H9 (cell line): ENCODE data around the gene LRPPRC. TPM values are rescaled to one million over a fixed set of nuclear protein-coding genes. Genes with fewer than 3 reads are reported as not detected.

Experiments used
- DNase-seq: peaks from one replicate; pipeline ENCODE4 v3.0.0-alpha.2; 2017
- H2AFZ ChIP-seq: one replicate; pipeline ENCODE4 v1.6.1; 2013; ENCODE audit warnings: mild to moderate bottlenecking, low read length, control low read depth, moderate library complexity
- H2AK5ac ChIP-seq: 2 replicates; pipeline ENCODE4 v1.6.1; 2013; ENCODE audit warnings: low read length, control low read depth, mixed read lengths; ENCODE audit not compliant: insufficient read length
- H2BK120ac ChIP-seq: one replicate; pipeline ENCODE4 v1.6.1; 2013; ENCODE audit warnings: low read depth, mild to moderate bottlenecking, low read length, control low read depth, inconsistent platforms; ENCODE audit not compliant: poor library complexity, severe bottlenecking
- H2BK12ac ChIP-seq: 2 replicates; pipeline ENCODE4 v1.6.1; 2013; ENCODE audit warnings: low read length, control low read depth, mixed read lengths, low read depth; ENCODE audit not compliant: insufficient read length
- H2BK15ac ChIP-seq: 2 replicates; pipeline ENCODE4 v1.6.1; 2013; ENCODE audit warnings: low read depth, low read length, control low read depth
- H2BK20ac ChIP-seq: one replicate; pipeline ENCODE4 v1.6.1; 2013; ENCODE audit warnings: low read depth, mild to moderate bottlenecking, low read length, control low read depth, inconsistent platforms; ENCODE audit not compliant: poor library complexity, severe bottlenecking
- H2BK5ac ChIP-seq: 2 replicates; pipeline ENCODE4 v1.6.1; 2013; ENCODE audit warnings: low read length, control low read depth, mixed read lengths; ENCODE audit not compliant: insufficient read length
- H3K14ac ChIP-seq: 2 replicates; pipeline ENCODE4 v1.6.1; 2013; ENCODE audit warnings: low read length, control low read depth; ENCODE audit not compliant: insufficient read depth
- H3K18ac ChIP-seq: 2 replicates; pipeline ENCODE4 v1.6.1; 2013; ENCODE audit warnings: low read depth, mild to moderate bottlenecking, mixed read lengths, low read length, control low read depth; ENCODE audit not compliant: insufficient read length
- H3K23ac ChIP-seq: 2 replicates; pipeline ENCODE4 v1.6.1; 2013; ENCODE audit warnings: low read length, control low read depth, mixed read lengths, low read depth; ENCODE audit not compliant: insufficient read length
- H3K23me2 ChIP-seq: 2 replicates; pipeline ENCODE4 v1.6.1; 2013; ENCODE audit warnings: low read depth, mild to moderate bottlenecking, mixed read lengths, low read length, control low read depth; ENCODE audit not compliant: insufficient read length, poor library complexity, severe bottlenecking
- H3K27ac ChIP-seq: 2 replicates; pipeline ENCODE4 v1.5.1; 2013; ENCODE audit warnings: low read length, control low read depth, mixed read lengths, low read depth; ENCODE audit not compliant: insufficient read length
- H3K27me3 ChIP-seq: 2 replicates; pipeline ENCODE4 v1.6.1; 2013; ENCODE audit warnings: low read length, control low read depth, inconsistent platforms; ENCODE audit not compliant: insufficient read depth
- H3K4ac ChIP-seq: 2 replicates; pipeline ENCODE4 v1.6.1; 2013; ENCODE audit warnings: low read depth, mild to moderate bottlenecking, control low read depth, inconsistent platforms, low read length, moderate library complexity
- H3K4me1 ChIP-seq: 2 replicates; pipeline ENCODE4 v1.6.1; 2013; ENCODE audit warnings: low read length, control low read depth, inconsistent platforms; ENCODE audit not compliant: insufficient read depth
- H3K4me2 ChIP-seq: 2 replicates; pipeline ENCODE4 v1.6.1; 2013; ENCODE audit warnings: low read length, control low read depth, mixed read lengths; ENCODE audit not compliant: insufficient read length, insufficient read depth
- H3K56ac ChIP-seq: 2 replicates; pipeline ENCODE4 v1.6.1; 2013; ENCODE audit warnings: low read depth, mild to moderate bottlenecking, mixed read lengths, low read length, control low read depth; ENCODE audit not compliant: insufficient read length
- H3K79me1 ChIP-seq: 2 replicates; pipeline ENCODE4 v1.6.1; 2013; ENCODE audit warnings: low read depth, mild to moderate bottlenecking, moderate library complexity, low read length, control low read depth, inconsistent platforms; ENCODE audit not compliant: insufficient read depth, poor library complexity, severe bottlenecking
- H3K79me2 ChIP-seq: 2 replicates; pipeline ENCODE4 v1.6.1; 2013; ENCODE audit warnings: low read length, control low read depth, inconsistent platforms; ENCODE audit not compliant: insufficient read depth
- H3K9ac ChIP-seq: 2 replicates; pipeline ENCODE4 v1.6.1; 2013; ENCODE audit warnings: low read length, control low read depth, mixed read lengths; ENCODE audit not compliant: insufficient read length; ENCODE audit errors: extremely low read depth
- H3K9me3 ChIP-seq: one replicate; pipeline ENCODE4 v1.6.1; 2013; ENCODE audit warnings: low read depth, low read length, inconsistent platforms; ENCODE audit not compliant: control insufficient read depth
- H3T11ph ChIP-seq: one replicate; pipeline ENCODE4 v1.6.1; 2013; ENCODE audit warnings: mild to moderate bottlenecking, low read length, control low read depth, inconsistent platforms
- H4K20me1 ChIP-seq: one replicate; pipeline ENCODE4 v1.6.1; 2013; ENCODE audit not compliant: control insufficient read depth, insufficient read length, insufficient read depth
- H4K5ac ChIP-seq: 2 replicates; pipeline ENCODE4 v1.6.1; 2013; ENCODE audit warnings: low read depth, mild to moderate bottlenecking, mixed read lengths, low read length, control low read depth; ENCODE audit not compliant: insufficient read length
- H4K8ac ChIP-seq: replicated peaks from 2 replicates; pipeline ENCODE4 v1.6.1; 2013; ENCODE audit warnings: low read length, control low read depth, mixed read lengths, low read depth; ENCODE audit not compliant: insufficient read length
- H4K91ac ChIP-seq: 2 replicates; pipeline ENCODE4 v1.6.1; 2013; ENCODE audit warnings: low read depth, mild to moderate bottlenecking, moderate library complexity, mixed read lengths, low read length, control low read depth; ENCODE audit not compliant: insufficient read length
- H3K27ac Mint-ChIP-seq, 3 experiments: 2 replicates in 2 of 3; 3 replicates in 1 of 3; pipeline ENCODE4 v1.8.0; 2020 to 2021; ENCODE audit warnings: mixed read lengths in 3 of 3, mild to moderate bottlenecking in 1 of 3, moderate library complexity in 1 of 3
- H3K27me3 Mint-ChIP-seq: 2 replicates; pipeline ENCODE4 v1.8.0; 2021; ENCODE audit warnings: low read depth, mild to moderate bottlenecking, moderate library complexity, mixed read lengths
- H3K36me3 Mint-ChIP-seq, 3 experiments: 2 replicates in 2 of 3; 3 replicates in 1 of 3; pipeline ENCODE4 v1.8.0; 2020 to 2021; ENCODE audit warnings: low read depth in 3 of 3, mixed read lengths in 3 of 3; ENCODE audit not compliant: insufficient read depth in 1 of 3
- H3K4me1 Mint-ChIP-seq, 2 experiments: 2 replicates each; pipeline ENCODE4 v1.8.0; 2020; ENCODE audit warnings: mixed read lengths in 2 of 2
- H3K4me3 Mint-ChIP-seq, 2 experiments: 2 replicates in 1 of 2; 3 replicates in 1 of 2; pipeline ENCODE4 v1.8.0; 2020 to 2021; ENCODE audit warnings: mild to moderate bottlenecking in 2 of 2, mixed read lengths in 2 of 2, moderate library complexity in 1 of 2
- H3K9me3 Mint-ChIP-seq, 2 experiments: 2 replicates in 1 of 2; 3 replicates in 1 of 2; pipeline ENCODE4 v1.8.0; 2020; ENCODE audit warnings: mild to moderate bottlenecking in 2 of 2, mixed read lengths in 2 of 2, moderate library complexity in 1 of 2
- CTCF ChIP-seq: fragments of 200-600 bp; sonication (generic); conservative IDR thresholded peaks from 3 replicates; pipeline ENCODE4 v1.8.0; 2021; ENCODE audit warnings: antibody characterized with exemption, mild to moderate bottlenecking
- WGBS: extraction: QIAGEN DNeasy Blood & Tissue Kit; methylation state at CpG from one replicate; pipeline ENCODE4 v1.1.7; 2013; ENCODE audit warnings: missing lambda C conversion rate, low lambda C conversion rate, mixed read lengths; ENCODE audit not compliant: insufficient read length; ENCODE audit errors: extremely low coverage; 5-methylcytosine and 5-hydroxymethylcytosine counted together
- total RNA-seq: library from RNA; stranded (reverse); gene quantifications from 2 replicates; pipeline ENCODE4 v1.2.1, GENCODE V29; 2021

Gene LRPPRC
- total RNA-seq, 1 experiment from 2014 or later: 182 TPM

GRCh38 chr2:43851011-43851980 lies 144.5 kb downstream of the LRPPRC start:
- Histone ChIP-seq H3K23me2 (no peaks in the 10 kb centered on the region), H3K27ac (no peak overlapping the region), H3K9me3 (no peaks in the 10 kb centered on the region), H3K56ac (no peak overlapping the region), H2BK20ac (no peak overlapping the region), H3K23ac (no peak overlapping the region), H4K8ac (no peak overlapping the region), H3K4me2 (no peak overlapping the region), H4K20me1 (no peaks in the 10 kb centered on the region), H2AFZ (no peak overlapping the region), H2BK15ac (no peak overlapping the region), H3K9ac (no peak overlapping the region), H3K18ac (no peak overlapping the region), H2BK5ac (no peak overlapping the region), H2BK120ac (no peak overlapping the region), H3K4ac (no peak overlapping the region), H4K5ac (no peak overlapping the region), H2AK5ac (no peak overlapping the region), H3T11ph (no peak overlapping the region), H3K79me1 (no peaks in the 10 kb centered on the region), H3K27me3 (no peaks in the 10 kb centered on the region; the same call in 1 of the 2 replicates), H3K79me2 (no peaks in the 10 kb centered on the region), H3K14ac (no peak overlapping the region; the same call in 1 of the 2 replicates), H2BK12ac (no peak overlapping the region), H4K91ac (no peak overlapping the region), H3K4me1 (no peaks in the 10 kb centered on the region)
- Mint-ChIP-seq H3K4me3 (no peak overlapping the region), H3K27me3 (peaks cover 16% of the 10 kb centered on the region), H3K27ac (no peak overlapping the region), H3K4me1 (no peaks in the 10 kb centered on the region), H3K9me3 (no peaks in the 10 kb centered on the region), H3K36me3 (no peaks in the 10 kb centered on the region; a peak in 1 of 7 replicates)
- TF ChIP-seq CTCF: no peak
- WGBS: no CpG with 5 or more reads among the region's 20 CpGs
- no peak for DNase-seq
